HUDEP-2 (cell line): ENCODE results near the gene NME9.
A peak's percentile ranks its signal among the peaks of the same experiment; 100 is the strongest.

ENCODE experiments used
- DNase-seq, 76 experiments: peaks; one replicate each; lab custom pipeline; 2025; ENCODE audit not compliant: unreplicated experiment in 76 of 76; lab: John Stamatoyannopoulos, UW

NME9 gene

GRCh38 chr3:138289701-138290100, 40.0 kb downstream of the NME9 start:
- DNase-seq: no peak

GRCh38 chr3:138289260-138289659, 40.4 kb downstream of the NME9 start:
- DNase-seq: no peak

- DNase-seq: peak in 1 of 76 experiments; percentile 8
Measured at GRCh38 chr3:138284957-138285477, 44.6 kb downstream of the NME9 start.

GRCh38 chr3:138284079-138284478, 45.6 kb downstream of the NME9 start:
- DNase-seq: no peak

- no peak for DNase-seq
Measured at GRCh38 chr3:138282836-138283235, 46.8 kb downstream of the NME9 start.

- no peak for DNase-seq
Measured at GRCh38 chr3:138281561-138281960, 48.1 kb downstream of the NME9 start.

- no peak for DNase-seq
Measured at GRCh38 chr3:138271189-138271794, 58.4 kb downstream of the NME9 start.

- no peak for DNase-seq
Measured at GRCh38 chr3:138270245-138270644, 59.4 kb downstream of the NME9 start.

GRCh38 chr3:138267083-138267482, 62.6 kb downstream of the NME9 start:
- DNase-seq: no peak

GRCh38 chr3:138265745-138266144, 63.9 kb downstream of the NME9 start:
- no peak for DNase-seq

GRCh38 chr3:138263104-138263503, 66.5 kb downstream of the NME9 start:
- DNase-seq: no peak

- peak in 3 of 76 experiments; percentile 0 to 11 (median 6) for DNase-seq
Measured at GRCh38 chr3:138260611-138261010, 69.0 kb downstream of the NME9 start.

- DNase-seq: no peak
Measured at GRCh38 chr3:138259126-138259525, 70.5 kb downstream of the NME9 start.

GRCh38 chr3:138257986-138258385, 71.7 kb downstream of the NME9 start:
- DNase-seq: no peak

GRCh38 chr3:138256022-138256421, 73.6 kb downstream of the NME9 start:
- no peak for DNase-seq

- no peak for DNase-seq
Measured at GRCh38 chr3:138254216-138254615, 75.4 kb downstream of the NME9 start.

GRCh38 chr3:138253609-138254008, 76.0 kb downstream of the NME9 start:
- no peak for DNase-seq
